ENCODE results near the gene GOLGA8T.
"Not testable (repeated sequence)": the region's sequence is repeated elsewhere in the genome, so short reads cannot be mapped to it uniquely, and the experiment has no call there.

Gene GOLGA8T

GRCh38 chr15:30134751-30135150, at the start of gene GOLGA8T:
Gene GOLGA8T (plus strand): TSS chr15:30135051. CDS start chr15:30135149, 98 bp downstream.
- not testable (repeated sequence) for DNase-seq (ENCODE audit: low read depth in 2 of 2)

GRCh38 chr15:30097827-30098226, 37.0 kb upstream of the GOLGA8T start:
- DNase-seq (ENCODE audit: low read depth in 2 of 2), result not testable (repeated sequence)

GRCh38 chr15:30102890-30103289, 32.0 kb upstream of the GOLGA8T start:
- not testable (repeated sequence) for DNase-seq (ENCODE audit: low read depth in 2 of 2)

- DNase-seq (ENCODE audit: low read depth in 2 of 2), result not testable (repeated sequence)
These were observed 30.8 kb upstream of the GOLGA8T start for GRCh38 chr15:30103941-30104507.

- not testable (repeated sequence) for DNase-seq (ENCODE audit: low read depth in 2 of 2)
These were observed 24.3 kb upstream of the GOLGA8T start for GRCh38 chr15:30110591-30110990.

GRCh38 chr15:30130066-30130465, 4.8 kb upstream of the GOLGA8T start:
- DNase-seq (ENCODE audit: low read depth in 2 of 2), result not testable (repeated sequence)

GRCh38 chr15:30143246-30143645, 8.4 kb downstream of the GOLGA8T start:
- DNase-seq (ENCODE audit: low read depth in 2 of 2), result not testable (repeated sequence)

GRCh38 chr15:30149891-30150290, 15.0 kb downstream of the GOLGA8T start:
- not testable (repeated sequence) for DNase-seq (ENCODE audit: low read depth in 2 of 2)

- DNase-seq (ENCODE audit: low read depth in 2 of 2), result not testable (repeated sequence)
These were observed 27.9 kb downstream of the GOLGA8T start for GRCh38 chr15:30162479-30163357.

GRCh38 chr15:30163759-30164158, 28.9 kb downstream of the GOLGA8T start:
- DNase-seq (ENCODE audit: low read depth in 2 of 2), result not testable (repeated sequence)

GRCh38 chr15:30164257-30164656, 29.4 kb downstream of the GOLGA8T start:
- DNase-seq (ENCODE audit: low read depth in 2 of 2), result not testable (repeated sequence)

GRCh38 chr15:30167403-30167802, 32.6 kb downstream of the GOLGA8T start:
- DNase-seq (ENCODE audit: low read depth in 2 of 2), result not testable (repeated sequence)

GRCh38 chr15:30167886-30168285, 33.0 kb downstream of the GOLGA8T start:
- not testable (repeated sequence) for DNase-seq (ENCODE audit: low read depth in 2 of 2)

GRCh38 chr15:30171452-30171851, 36.6 kb downstream of the GOLGA8T start:
- DNase-seq (ENCODE audit: low read depth in 2 of 2), result not testable (repeated sequence)

GRCh38 chr15:30173041-30173608, 38.3 kb downstream of the GOLGA8T start:
- DNase-seq (ENCODE audit: low read depth in 2 of 2), result peak; percentile 31 to 62

- DNase-seq (ENCODE audit: low read depth in 2 of 2), result not testable (repeated sequence)
These were observed 40.4 kb downstream of the GOLGA8T start for GRCh38 chr15:30175291-30175690.

- DNase-seq (ENCODE audit: low read depth in 2 of 2), result not testable (repeated sequence)
These were observed 41.8 kb downstream of the GOLGA8T start for GRCh38 chr15:30176613-30177012.

- DNase-seq (ENCODE audit: low read depth in 2 of 2), result not testable (repeated sequence)
These were observed 45.0 kb downstream of the GOLGA8T start for GRCh38 chr15:30179814-30180213.

- not testable (repeated sequence) for DNase-seq (ENCODE audit: low read depth in 2 of 2)
These were observed 50.6 kb downstream of the GOLGA8T start for GRCh38 chr15:30185495-30185894.

GRCh38 chr15:30187429-30187828, 52.6 kb downstream of the GOLGA8T start:
- not testable (repeated sequence) for DNase-seq (ENCODE audit: low read depth in 2 of 2)

GRCh38 chr15:30189754-30190153, 54.9 kb downstream of the GOLGA8T start:
- not testable (repeated sequence) for DNase-seq (ENCODE audit: low read depth in 2 of 2)

GRCh38 chr15:30191143-30191542, 56.3 kb downstream of the GOLGA8T start:
- DNase-seq (ENCODE audit: low read depth in 2 of 2), result not testable (repeated sequence)
